H1 (cell line): ENCODE results near the gene TSHZ2. TPM values are rescaled to one million over a fixed set of nuclear protein-coding genes. Genes with fewer than 3 reads are reported as not detected.

ENCODE experiments used
- HDAC2 ChIP-seq, 2 experiments: fragments of 300-600 bp in 1 of 2; sonication (generic) in 1 of 2; IDR thresholded peaks; 2 replicates each; pipeline ENCODE4 v1.6.1; 2011 to 2012; ENCODE audit warnings: low read depth in 2 of 2, low read length in 2 of 2, mild to moderate bottlenecking in 2 of 2, moderate library complexity in 2 of 2, borderline replicate concordance in 1 of 2, inconsistent platforms in 1 of 2
- KDM1A ChIP-seq: fragments of 200-600, 300-600 bp; sonication (generic); IDR thresholded peaks from 2 replicates; pipeline ENCODE4 v1.7.1; 2016; ENCODE audit warnings: mild to moderate bottlenecking, low read length, borderline replicate concordance
- SAP30 ChIP-seq: fragments of 300-600 bp; sonication (generic); IDR thresholded peaks from 2 replicates; pipeline ENCODE4 v1.7.1; 2012; ENCODE audit warnings: low read length, moderate library complexity, mild to moderate bottlenecking, inconsistent platforms; ENCODE audit not compliant: insufficient read depth, insufficient replicate concordance
- SP2 ChIP-seq: IDR thresholded peaks from 2 replicates; pipeline ENCODE4 v1.6.1; 2012; ENCODE audit warnings: mild to moderate bottlenecking, low read length, inconsistent platforms
- polyA plus RNA-seq, 7 experiments: library from polyadenylated mRNA; depleted of rRNA in 3 of 7; stranded (reverse) in 5 of 7; unstranded in 2 of 7; fragments of >200 nt in 5 of 7; fragments of 200-250 nt in 2 of 7; gene quantifications; 1 replicate in 5 of 7; 2 replicates in 1 of 7; 4 replicates in 1 of 7; pipeline versions ENCODE4 v1.2.1 to v1.2.3, GENCODE V29; 2011 to 2013; ENCODE audit warnings: missing spikeins in 2 of 7, mixed read lengths in 2 of 7
- total RNA-seq: library from RNA; stranded (reverse); fragmentation: NEBNext Ultra II Directional; extraction: Animal tissue kit (Norgen Biotek cat#: 25700); gene quantifications from 2 replicates; pipeline ENCODE4 v1.2.1, GENCODE V29; 2021

The TSHZ2 gene
- total and polyA plus RNA-seq, 2 of the 8 experiments (the other 6 are each of a cell fraction or from before 2014, with no cell fraction given): 0.14 to 0.30 TPM

DNA sequence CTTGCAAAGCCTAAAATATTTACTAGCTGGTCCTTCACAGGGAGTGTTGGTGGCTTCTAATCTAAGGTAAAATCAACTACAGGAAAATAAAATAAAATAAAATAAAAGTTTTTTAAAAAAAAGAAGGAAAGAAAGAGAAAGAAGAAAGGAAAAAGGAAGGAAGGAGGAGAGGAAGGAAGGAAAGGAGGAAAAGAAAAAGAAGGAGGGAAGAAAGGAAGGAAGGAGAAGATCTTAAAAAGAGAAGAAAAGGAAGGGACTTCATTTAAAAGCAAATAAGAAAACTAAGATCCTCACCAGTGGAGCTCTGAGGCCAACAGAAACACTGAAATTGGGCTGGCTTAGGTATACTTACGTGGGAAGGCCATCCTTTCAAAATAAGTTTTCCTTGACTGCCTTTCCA is 178.4 kb downstream of the TSHZ2 start (continued):
- TF ChIP-seq HDAC2 (IDR thresholded peaks at IDR 0.05; ENCODE audit: borderline replicate concordance in 1 of 2, low read depth in 2 of 2, low read length in 2 of 2) (no peak), KDM1A (no peak), SP2 (no peak), SAP30 (no peak)
